Measurements from ENCODE around the gene SUSD6. TPM values are rescaled to one million over a fixed set of nuclear protein-coding genes. Genes with fewer than 3 reads are reported as not detected.
"Not testable (repeated sequence)": the region's sequence is repeated elsewhere in the genome, so short reads cannot be mapped to it uniquely, and the experiment has no call there.

The SUSD6 gene
- total RNA-seq, 2 donors from 2014 or later, result 24.6 to 25.1 TPM

GRCh38 chr14:69716478-69717187 lies 105.2 kb downstream of the SUSD6 start:
- peak overlapping the region in 2 of 4 donors; percentile 19 to 35 for H3K27ac ChIP-seq
- TF ChIP-seq CTCF (IDR thresholded peaks at IDR 0.05) (no peak), POLR2A (IDR thresholded peaks at IDR 0.05) (no peak)
- intact Hi-C loops (cut with DNase I), result no loop called here
- no peaks in the 10 kb centered on the region for H3K9me3 ChIP-seq
- H3K27me3 ChIP-seq, result no peaks in the 10 kb centered on the region
- no peaks in the 10 kb centered on the region for H3K36me3 ChIP-seq (replicated peaks in 1 of 2; ENCODE audit: insufficient read depth in 1 of 2, low read depth in 2 of 2)
- DNase-seq, result no peak
- H3K4me3 ChIP-seq, result no peak overlapping the region
- no peak for ATAC-seq
- WGBS, 2 donors, result 75 to 90% methylated on average over 4 to 5 of the region's 5 CpGs
- H3K4me1 ChIP-seq, result peaks cover 33% of the 10 kb centered on the region

- DNase-seq; H3K9me3 ChIP-seq; H3K27me3 ChIP-seq; H3K36me3 ChIP-seq (replicated peaks in 1 of 2; ENCODE audit: insufficient read depth in 1 of 2, low read depth in 2 of 2); H3K27ac ChIP-seq; ATAC-seq; H3K4me3 ChIP-seq; intact Hi-C loops (cut with DNase I): not testable (repeated sequence)
- peaks cover 13% of the 10 kb centered on the region for H3K4me1 ChIP-seq
- WGBS, 2 donors, result 62 to 81% methylated on average over 2 of the region's 2 CpGs
Measured at GRCh38 chr14:69718614-69719013, 107.2 kb downstream of the SUSD6 start.

GRCh38 chr14:69719501-69719951 lies 108.1 kb downstream of the SUSD6 start:
- no peak for TF ChIP-seq CTCF (IDR thresholded peaks at IDR 0.05)
- peak in 1 of 3 donors; percentile 27 for TF ChIP-seq POLR2A (IDR thresholded peaks at IDR 0.05)
- peak overlapping the region in 1 of 4 donors; percentile 57 for H3K27ac ChIP-seq
- no peaks in the 10 kb centered on the region for H3K27me3 ChIP-seq
- DNase-seq (peak in 3 of 4 donors; percentile 40 to 66 (median 41)), ATAC-seq (peak; percentile 72)
- no peaks in the 10 kb centered on the region for H3K9me3 ChIP-seq
- H3K36me3 ChIP-seq (replicated peaks in 1 of 2; ENCODE audit: insufficient read depth in 1 of 2, low read depth in 2 of 2), result no peaks in the 10 kb centered on the region
- H3K4me3 ChIP-seq, result no peak overlapping the region
- H3K4me1 ChIP-seq, result peaks cover 9% of the 10 kb centered on the region
- 76 to 81% methylated on average over 7 of the region's 7 CpGs for WGBS, 2 donors
- intact Hi-C loops (cut with DNase I), result no loop called here

GRCh38 chr14:69720912-69721311 lies 109.5 kb downstream of the SUSD6 start:
- H3K4me1 ChIP-seq, result peaks cover 5% of the 10 kb centered on the region
- DNase-seq (no peak), ATAC-seq (no peak)
- H3K27ac ChIP-seq, result no peak overlapping the region
- no peak for TF ChIP-seq CTCF (IDR thresholded peaks at IDR 0.05)
- TF ChIP-seq POLR2A (IDR thresholded peaks at IDR 0.05), result no peak
- intact Hi-C loops (cut with DNase I), result no loop called here
- H3K36me3 ChIP-seq (replicated peaks in 1 of 2; ENCODE audit: insufficient read depth in 1 of 2, low read depth in 2 of 2), result no peaks in the 10 kb centered on the region
- no peaks in the 10 kb centered on the region for H3K27me3 ChIP-seq
- H3K4me3 ChIP-seq, result no peak overlapping the region
- WGBS, 2 donors, result 67 to 73% methylated on average over 4 of the region's 4 CpGs
- H3K9me3 ChIP-seq, result no peaks in the 10 kb centered on the region

- peaks cover 11% of the 10 kb centered on the region for H3K4me1 ChIP-seq
- ATAC-seq (peak; percentile 91), DNase-seq (peak; percentile 69 to 78 (median 78))
- TF ChIP-seq CTCF (IDR thresholded peaks at IDR 0.05) (peak; percentile 95 to 99 (median 98)), POLR2A (IDR thresholded peaks at IDR 0.05) (no peak)
- H3K4me3 ChIP-seq, result peak overlapping the region in 1 of 2 donors; percentile 10
- no peaks in the 10 kb centered on the region for H3K27me3 ChIP-seq
- peak overlapping the region in 1 of 4 donors; percentile 7 for H3K27ac ChIP-seq
- 6% methylated on average over 22 to 51 of the region's 51 CpGs for WGBS, 2 donors
- intact Hi-C loops (cut with DNase I), result loop anchor here (5.0 kb wide), 1 partner anchor 125 kb away; no protein-coding TSS in a partner anchor
- no peaks in the 10 kb centered on the region for H3K36me3 ChIP-seq (replicated peaks in 1 of 2; ENCODE audit: insufficient read depth in 1 of 2, low read depth in 2 of 2)
- no peaks in the 10 kb centered on the region for H3K9me3 ChIP-seq
Measured at GRCh38 chr14:69726761-69727511, 115.5 kb downstream of the SUSD6 start.
